Keratinocyte (primary cell): ENCODE results near the gene MLLT10. TPM values are rescaled to one million over a fixed set of nuclear protein-coding genes. Genes with fewer than 3 reads are reported as not detected.

Experiments used
- DNase-seq: peaks from one replicate; pipeline ENCODE4 v3.0.0-alpha.2; 2011; ENCODE audit warnings: low read depth, missing footprints, low spot score
- FAIRE-seq: peaks from 2 replicates; lab custom pipeline; 2011; peaks lifted over from hg19 to GRCh38; lab: Jason Lieb, UNC
- H2AFZ ChIP-seq: 2 replicates; pipeline ENCODE4 v1.6.0; 2012; ENCODE audit warnings: low read length, control low read depth, inconsistent platforms; ENCODE audit not compliant: control insufficient read depth
- H3K27ac ChIP-seq: 2 replicates; pipeline ENCODE4 v1.5.1; 2011; ENCODE audit warnings: low read length; ENCODE audit not compliant: control insufficient read depth, insufficient read depth
- H3K27me3 ChIP-seq: 3 replicates; pipeline ENCODE4 v1.6.0; 2011; ENCODE audit warnings: low read length; ENCODE audit not compliant: control insufficient read depth, insufficient read depth; ENCODE audit errors: extremely low read depth
- H3K36me3 ChIP-seq, 2 experiments: 2 replicates in 1 of 2; 3 replicates in 1 of 2; pipeline ENCODE4 v1.5.1; 2011; ENCODE audit warnings: low read length in 2 of 2, mild to moderate bottlenecking in 1 of 2; ENCODE audit not compliant: control insufficient read depth in 2 of 2, insufficient read depth in 2 of 2; ENCODE audit errors: extremely low read depth in 1 of 2
- H3K4me1 ChIP-seq: 3 replicates; pipeline ENCODE4 v1.5.1; 2011; ENCODE audit warnings: low read length; ENCODE audit not compliant: control insufficient read depth, insufficient read depth; ENCODE audit errors: extremely low read depth
- H3K4me2 ChIP-seq: 3 replicates; pipeline ENCODE4 v1.6.0; 2011; ENCODE audit warnings: low read depth, low read length; ENCODE audit not compliant: control insufficient read depth, insufficient read depth; ENCODE audit errors: extremely low read depth
- H3K4me3 ChIP-seq, 3 experiments: fragments of 200-600 bp in 1 of 3; sonication (generic) in 1 of 3; 2 replicates in 2 of 3; 3 replicates in 1 of 3; pipeline ENCODE4 v1.5.1; 2011 to 2016; ENCODE audit warnings: low read length in 3 of 3, mild to moderate bottlenecking in 3 of 3, control low read depth in 2 of 3, inconsistent platforms in 1 of 3, low read depth in 1 of 3, mixed read lengths in 1 of 3, mixed run types in 1 of 3, moderate library complexity in 1 of 3; ENCODE audit not compliant: control insufficient read depth in 2 of 3, insufficient read depth in 2 of 3; ENCODE audit errors: extremely low read depth in 1 of 3
- H3K79me2 ChIP-seq: 2 replicates; pipeline ENCODE4 v1.6.0; 2012; ENCODE audit warnings: low read length; ENCODE audit not compliant: control insufficient read depth, insufficient read depth
- H3K9ac ChIP-seq: 3 replicates; pipeline ENCODE4 v1.6.0; 2011; ENCODE audit warnings: low read length; ENCODE audit not compliant: control insufficient read depth, insufficient read depth; ENCODE audit errors: extremely low read depth
- H3K9me1 ChIP-seq: 3 replicates; pipeline ENCODE4 v1.6.0; 2011; ENCODE audit warnings: low read length; ENCODE audit not compliant: control insufficient read depth, insufficient read depth; ENCODE audit errors: extremely low read depth
- H3K9me3 ChIP-seq: 2 replicates; pipeline ENCODE4 v1.5.1; 2012; ENCODE audit warnings: low read depth, low read length; ENCODE audit not compliant: control insufficient read depth
- H4K20me1 ChIP-seq: 3 replicates; pipeline ENCODE4 v1.6.0; 2011; ENCODE audit warnings: low read length; ENCODE audit not compliant: control insufficient read depth, insufficient read depth; ENCODE audit errors: extremely low read depth
- CTCF ChIP-seq, 3 experiments: IDR thresholded peaks in 1 of 3; conservative IDR thresholded peaks in 1 of 3; optimal IDR thresholded peaks in 1 of 3; 2 replicates in 2 of 3; 3 replicates in 1 of 3; pipeline versions ENCODE3 to v1.5.1; 2011; ENCODE audit warnings: low read length in 3 of 3, mild to moderate bottlenecking in 3 of 3, moderate library complexity in 2 of 3, control low read depth in 1 of 3, inconsistent platforms in 1 of 3; ENCODE audit not compliant: insufficient read depth in 2 of 3; ENCODE audit errors: extremely low read depth in 1 of 3
- EZH2 ChIP-seq: IDR thresholded peaks from one replicate; pipeline ENCODE4 v1.6.1; 2012; ENCODE audit warnings: inconsistent platforms, mild to moderate bottlenecking, low read length, moderate library complexity
- dilution Hi-C: fragments of 300-500 bp; cut with MboI; formaldehyde crosslinking; loops from one replicate; pipeline ENCODE4 v1.7.0; 2020; ENCODE audit warnings: low sequenced_read_pairs; ENCODE audit not compliant: extremely low pct_ligation_motif_present
- polyA plus RNA-seq, 5 experiments: library from polyadenylated mRNA; depleted of rRNA in 3 of 5; stranded (reverse) in 3 of 5; stranded (forward) in 1 of 5; unstranded in 1 of 5; fragments of >200 nt; gene quantifications; 1 replicate in 1 of 5; 2 replicates in 3 of 5; 3 replicates in 1 of 5; pipeline versions ENCODE4 v1.2.1 to v1.2.3, GENCODE V29; 2011 to 2012; ENCODE audit warnings: missing spikeins in 2 of 5, low read depth in 1 of 5, low replicate concordance in 1 of 5

MLLT10 gene
- polyA plus RNA-seq, 1 donor (not counting 4 experiments of a cell fraction or from before 2014, with no cell fraction given) = 40.2 TPM

GRCh38 chr10:21724020-21724589 lies 190.1 kb downstream of the MLLT10 start:
- no peak for FAIRE-seq

GRCh38 chr10:21724687-21725367 lies 190.8 kb downstream of the MLLT10 start:
- Histone ChIP-seq H3K4me1 (peaks cover 47% of the 10 kb centered on the region), H3K79me2 (no peaks in the 10 kb centered on the region), H3K9ac (no peak overlapping the region), H3K9me3 (no peaks in the 10 kb centered on the region), H3K27ac (no peak overlapping the region), H2AFZ (no peak overlapping the region), H3K4me2 (peak overlapping the region; percentile 58), H3K27me3 (no peaks in the 10 kb centered on the region), H3K9me1 (no peaks in the 10 kb centered on the region), H3K36me3 (peaks cover 0 to 3% of the 10 kb centered on the region in 2 experiments), H3K4me3 (peak overlapping the region in 1 of 3 experiments; percentile 11), H4K20me1 (no peaks in the 10 kb centered on the region)
- TF ChIP-seq CTCF (optimal IDR thresholded peaks at IDR 0.05 in 1 of 3, IDR thresholded peaks at IDR 0.05 in 1 of 3, conservative IDR thresholded peaks at IDR 0.05 in 1 of 3; ENCODE audit: extremely low read depth in 1 of 3, insufficient read depth in 2 of 3, low read length in 3 of 3) (no peak), EZH2 (no peak)
- FAIRE-seq (peak; percentile 98), DNase-seq (peak; percentile 95)
- dilution Hi-C loops = no loop called here

More at GRCh38 chr10:21724020-21724589, 190.1 kb downstream of the MLLT10 start:
- TF ChIP-seq CTCF (optimal IDR thresholded peaks at IDR 0.05 in 1 of 3, IDR thresholded peaks at IDR 0.05 in 1 of 3, conservative IDR thresholded peaks at IDR 0.05 in 1 of 3; ENCODE audit: extremely low read depth in 1 of 3, insufficient read depth in 2 of 3, low read length in 3 of 3) (no peak), EZH2 (no peak)
- Histone ChIP-seq H3K4me1 (peaks cover 44% of the 10 kb centered on the region), H3K27ac (no peak overlapping the region), H3K4me3 (no peak overlapping the region), H3K4me2 (peak overlapping the region; percentile 58), H3K9ac (no peak overlapping the region), H3K9me3 (no peaks in the 10 kb centered on the region), H3K79me2 (no peaks in the 10 kb centered on the region), H3K9me1 (no peaks in the 10 kb centered on the region), H3K27me3 (no peaks in the 10 kb centered on the region), H3K36me3 (peaks cover 0 to 3% of the 10 kb centered on the region in 2 experiments), H4K20me1 (no peaks in the 10 kb centered on the region), H2AFZ (no peak overlapping the region)
- dilution Hi-C loops = no loop called here
- DNase-seq = no peak
